Regular cardiac myocyte (primary cell): ENCODE measurements around the gene P4HTM. TPM values are rescaled to one million over a fixed set of nuclear protein-coding genes. Genes with fewer than 3 reads are reported as not detected.

Experiments used
- total RNA-seq: library from RNA; depleted of rRNA; stranded (reverse); fragments of >200 nt; gene quantifications from 2 replicates; pipeline ENCODE4 v1.2.3, GENCODE V29; 2014

P4HTM gene, protein sequence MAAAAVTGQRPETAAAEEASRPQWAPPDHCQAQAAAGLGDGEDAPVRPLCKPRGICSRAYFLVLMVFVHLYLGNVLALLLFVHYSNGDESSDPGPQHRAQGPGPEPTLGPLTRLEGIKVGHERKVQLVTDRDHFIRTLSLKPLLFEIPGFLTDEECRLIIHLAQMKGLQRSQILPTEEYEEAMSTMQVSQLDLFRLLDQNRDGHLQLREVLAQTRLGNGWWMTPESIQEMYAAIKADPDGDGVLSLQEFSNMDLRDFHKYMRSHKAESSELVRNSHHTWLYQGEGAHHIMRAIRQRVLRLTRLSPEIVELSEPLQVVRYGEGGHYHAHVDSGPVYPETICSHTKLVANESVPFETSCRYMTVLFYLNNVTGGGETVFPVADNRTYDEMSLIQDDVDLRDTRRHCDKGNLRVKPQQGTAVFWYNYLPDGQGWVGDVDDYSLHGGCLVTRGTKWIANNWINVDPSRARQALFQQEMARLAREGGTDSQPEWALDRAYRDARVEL
- 22.4 and 45.7 TPM in 2 replicates for total RNA-seq

GRCh38 chr3:48989796-48990635 lies at the start of gene P4HTM:
Gene P4HTM, plus strand, starts transcription at chr3:48990241. Its CDS starts 16 bp downstream, at chr3:48990257.

DNA sequence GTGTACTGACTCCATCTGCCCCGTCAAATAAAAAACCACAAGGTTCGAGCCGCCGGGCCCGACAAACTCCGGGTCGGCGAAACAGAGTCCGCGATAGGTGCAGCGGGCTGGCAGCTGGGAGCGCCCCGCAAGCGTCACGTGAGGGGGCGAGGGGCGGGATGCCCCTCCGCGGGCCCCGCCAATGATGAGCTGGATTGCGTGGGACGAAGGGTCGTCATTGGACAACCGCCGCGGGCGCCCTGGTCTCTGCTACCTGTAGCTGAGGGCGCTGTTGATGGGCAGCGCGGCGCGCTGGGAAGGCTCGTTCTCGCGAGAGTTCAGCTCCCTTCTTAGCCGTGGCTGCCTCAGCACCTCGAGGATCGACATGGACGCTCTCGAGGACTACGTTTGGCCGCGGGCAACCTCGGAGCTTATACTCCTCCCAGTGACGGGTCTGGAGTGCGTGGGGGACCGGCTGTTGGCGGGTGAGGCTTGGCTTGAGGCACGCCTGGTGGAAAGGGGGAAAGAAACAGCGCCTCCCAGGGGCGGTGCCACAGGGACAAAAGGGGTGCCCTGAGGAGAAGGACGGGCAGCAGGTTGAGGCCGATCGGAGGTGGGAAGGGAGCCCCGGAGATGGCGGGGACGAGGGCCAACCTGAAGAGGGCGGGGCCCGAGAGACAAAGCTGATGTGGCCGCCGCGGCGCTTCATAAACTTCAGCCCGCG lies 17.2 kb downstream of the P4HTM start, which contains the start of gene WDR6:
WDR6 (plus strand) TSS at position 324 of the 703 bp plus-strand sequence; CDS start at position 365, 41 bp downstream.

GRCh38 chr3:49017971-49018706 lies 28.1 kb downstream of the P4HTM start, which contains the start of gene DALRD3:
Gene DALRD3, minus strand, starts transcription at chr3:49018580. Its CDS starts 16 bp downstream, at chr3:49018564.

GRCh38 chr3:49021813-49022687 lies 32.0 kb downstream of the P4HTM start, which contains the start of gene NDUFAF3:
Gene NDUFAF3, plus strand, starts transcription at chr3:49022121. Its CDS starts 24 bp downstream, at chr3:49022145.

GRCh38 chr3:49028673-49029562 lies 38.9 kb downstream of the P4HTM start, which contains the start of gene IMPDH2:
Gene IMPDH2, minus strand, starts transcription at chr3:49029398. Its CDS starts 48 bp downstream, at chr3:49029350.

Other genes with a start within 250 kb of the P4HTM start
- gene PRKAR2A, start 142.4 kb upstream of the P4HTM start, total RNA-seq = 22.3 and 53.7 TPM in 2 replicates
- 34.3 and 35.2 TPM in 2 replicates for gene SLC25A20, start 91.4 kb upstream of the P4HTM start, total RNA-seq
- gene ARIH2, start 71.4 kb upstream of the P4HTM start, total RNA-seq = 73.9 and 76.5 TPM in 2 replicates
- 36.4 and 62.3 TPM in 2 replicates for gene WDR6, start 17.1 kb downstream of the P4HTM start, total RNA-seq
- gene DALRD3, start 28.3 kb downstream of the P4HTM start, total RNA-seq = 39.2 and 42.0 TPM in 2 replicates
- 60.6 and 75.3 TPM in 2 replicates for gene NDUFAF3, start 31.9 kb downstream of the P4HTM start, total RNA-seq
- 237 and 343 TPM in 2 replicates for gene IMPDH2, start 39.2 kb downstream of the P4HTM start, total RNA-seq
- gene QRICH1, start 103.8 kb downstream of the P4HTM start, total RNA-seq = 69.4 and 191 TPM in 2 replicates
- 264 and 270 TPM in 2 replicates for gene QARS1, start 114.5 kb downstream of the P4HTM start, total RNA-seq
- 42.8 and 47.7 TPM in 2 replicates for gene USP19, start 130.6 kb downstream of the P4HTM start, total RNA-seq
- 360 and 613 TPM in 2 replicates for gene LAMB2, start 142.8 kb downstream of the P4HTM start, total RNA-seq
- 14.9 and 23.0 TPM in 2 replicates for gene CCDC71, start 176.1 kb downstream of the P4HTM start, total RNA-seq
- 22.6 and 24.2 TPM in 2 replicates for gene KLHDC8B, start 181.4 kb downstream of the P4HTM start, total RNA-seq